Prostate gland (tissue), 2 donors: ENCODE data around the gene AQP12B. TPM values are rescaled to one million over a fixed set of nuclear protein-coding genes. Genes with fewer than 3 reads are reported as not detected.

Source experiments
- DNase-seq: peaks from one replicate; pipeline ENCODE4 v3.0.0-alpha.2; 2019; ENCODE audit warnings: low spot score
- H3K27ac ChIP-seq, 2 donors: fragments of 200-600 bp; sonication (generic); 2 replicates each; pipeline ENCODE4 v1.5.1; 2017 to 2019
- H3K27me3 ChIP-seq: fragments of 200-600 bp; sonication (generic); replicated peaks from 2 replicates; pipeline ENCODE4 v1.5.1; 2019; ENCODE audit not compliant: insufficient read depth
- H3K36me3 ChIP-seq, 2 donors: fragments of 200-600 bp; sonication (generic); 1 replicate in 1 of 2; 2 replicates in 1 of 2; pipeline versions ENCODE4 v1.5.1 to v1.8.1; 2017 to 2019
- H3K4me1 ChIP-seq: fragments of 200-600 bp; sonication (generic); replicated peaks from 2 replicates; pipeline ENCODE4 v1.5.1; 2019
- H3K4me3 ChIP-seq, 2 donors: fragments of 200-600 bp; sonication (generic); 2 replicates each; pipeline ENCODE4 v1.5.1; 2017 to 2019
- H3K9me3 ChIP-seq: fragments of 200-600 bp; sonication (generic); 2 replicates; pipeline ENCODE4 v1.5.1; 2017
- CTCF ChIP-seq, 4 experiments: fragments of 200-600 bp in 2 of 4; fragments of 450-650 bp in 2 of 4; sonication (generic) in 2 of 4; IDR thresholded peaks; 1 replicate in 3 of 4; 2 replicates in 1 of 4; pipeline ENCODE4 v1.5.1; 2016 to 2019; ENCODE audit warnings: antibody characterized with exemption in 4 of 4, mild to moderate bottlenecking in 2 of 4, moderate library complexity in 2 of 4
- POLR2A ChIP-seq: fragments of 450-650 bp; IDR thresholded peaks from one replicate; pipeline ENCODE4 v1.6.1; 2016; ENCODE audit warnings: antibody characterized with exemption, mild to moderate bottlenecking
- POLR2AphosphoS5 ChIP-seq: sonication (generic); formaldehyde crosslinking; IDR thresholded peaks from one replicate; pipeline ENCODE4 v1.6.1; 2017; ENCODE audit warnings: antibody characterized with exemption
- WGBS: methylation state at CpG from one replicate; pipeline ENCODE4 v1.1.5; 2018; 5-methylcytosine and 5-hydroxymethylcytosine counted together
- intact Hi-C: fragments of 100-400 bp; cut with DNase I; formaldehyde crosslinking; loops from one replicate; pipeline ENCODE4 v1.14.2; 2022
- total RNA-seq, 2 donors: library from RNA; depleted of rRNA; stranded (reverse); fragments of >200 nt; gene quantifications; one replicate each; pipeline ENCODE4 v1.1.0, GENCODE V29; 2016

AQP12B gene
- total RNA-seq, 2 donors from 2014 or later: not detected

DNA sequence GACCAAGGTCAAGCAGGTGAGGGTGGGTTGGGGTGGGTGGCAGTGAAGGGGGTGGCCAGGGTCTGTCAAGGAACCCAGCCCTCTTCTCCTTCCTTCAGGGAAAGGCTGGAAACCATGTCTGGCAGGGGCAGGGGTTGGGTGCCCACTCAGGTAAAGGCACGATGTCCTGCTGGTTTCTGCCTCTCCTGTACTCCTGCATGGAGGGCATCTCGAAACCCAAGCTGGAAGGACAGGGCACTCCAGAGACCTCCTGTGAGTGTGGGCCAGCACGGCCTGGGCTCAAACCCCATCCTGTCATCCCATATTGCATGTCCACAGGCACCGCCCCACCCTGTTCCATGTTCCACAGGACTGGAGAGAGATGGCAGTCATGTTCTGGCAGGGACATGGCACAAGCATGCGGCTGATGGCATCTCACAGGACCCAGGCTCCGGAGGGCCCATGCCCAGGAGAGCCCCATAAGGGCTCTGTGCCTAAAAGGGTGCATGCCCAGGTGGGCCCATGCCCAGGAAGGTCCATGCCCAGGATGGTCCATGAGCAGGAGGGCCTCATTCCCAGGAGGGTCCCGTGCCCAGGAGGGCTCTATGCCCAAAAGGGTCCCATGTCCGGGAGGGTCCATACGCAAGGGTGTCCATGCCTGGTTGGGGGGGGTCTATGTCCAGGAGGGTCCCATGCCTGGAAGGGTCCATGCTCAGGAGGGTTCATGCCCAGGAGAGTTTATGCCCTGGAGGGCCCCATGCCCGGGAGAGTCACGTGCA, 51.0 kb downstream of the AQP12B start:
- H3K27me3 ChIP-seq: no peaks in the 10 kb centered on the region
- H3K9me3 ChIP-seq: no peaks in the 10 kb centered on the region
- TF ChIP-seq POLR2AphosphoS5 (no peak), CTCF (IDR thresholded peaks at IDR 0.05) (no peak), POLR2A (no peak)
- 90% methylated on average over 11 of the region's 11 CpGs for WGBS
- intact Hi-C loops: no loop called here
- no peaks in the 10 kb centered on the region for H3K36me3 ChIP-seq
- H3K4me3 ChIP-seq: no peak overlapping the region
- no peak for DNase-seq
- H3K27ac ChIP-seq: no peak overlapping the region
- no peaks in the 10 kb centered on the region for H3K4me1 ChIP-seq

DNA sequence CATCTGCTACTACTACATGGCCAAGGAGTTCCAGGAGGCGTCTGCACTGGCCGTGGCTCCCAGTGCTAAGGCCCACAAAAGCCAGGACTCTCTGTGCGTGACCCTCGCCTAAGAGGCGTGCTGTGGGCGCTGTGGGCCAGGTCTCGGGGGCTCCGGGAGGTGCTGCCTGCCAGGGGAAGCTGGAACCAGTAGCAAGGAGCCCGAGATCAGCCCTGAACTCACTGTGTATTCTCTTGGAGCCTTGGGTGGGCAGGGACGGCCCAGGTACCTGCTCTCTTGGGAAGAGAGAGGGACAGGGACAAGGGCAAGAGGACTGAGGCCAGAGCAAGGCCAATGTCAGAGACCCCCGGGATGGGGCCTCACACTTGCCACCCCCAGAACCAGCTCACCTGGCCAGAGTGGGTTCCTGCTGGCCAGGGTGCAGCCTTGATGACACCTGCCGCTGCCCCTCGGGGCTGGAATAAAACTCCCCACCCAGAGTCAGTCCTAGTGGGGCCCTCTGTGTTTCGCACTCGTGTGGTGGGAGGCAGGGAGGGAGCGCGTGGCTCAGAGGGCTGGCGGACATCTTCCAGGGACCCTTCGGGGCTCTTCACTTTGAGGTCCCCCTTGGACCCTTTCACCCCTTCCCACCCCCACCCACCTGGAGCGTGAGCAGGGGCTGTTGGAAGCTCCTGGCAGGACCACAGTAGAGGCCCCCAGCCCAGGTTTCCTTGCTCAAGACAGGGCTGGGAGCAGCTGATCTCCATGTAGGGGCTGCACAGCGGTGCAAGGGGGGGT, 51.7 kb downstream of the AQP12B start:
- no peaks in the 10 kb centered on the region for H3K36me3 ChIP-seq
- H3K4me3 ChIP-seq: no peak overlapping the region
- TF ChIP-seq CTCF (IDR thresholded peaks at IDR 0.05) (no peak), POLR2AphosphoS5 (no peak), POLR2A (no peak)
- no peaks in the 10 kb centered on the region for H3K4me1 ChIP-seq
- H3K9me3 ChIP-seq: no peaks in the 10 kb centered on the region
- WGBS: 96% methylated on average over 21 of the region's 21 CpGs
- no peak overlapping the region for H3K27ac ChIP-seq
- H3K27me3 ChIP-seq: no peaks in the 10 kb centered on the region
- no peak for DNase-seq
- intact Hi-C loops: no loop called here

GRCh38 chr2:240629968-240630770, 52.5 kb downstream of the AQP12B start:
- no peaks in the 10 kb centered on the region for H3K36me3 ChIP-seq
- no peak overlapping the region for H3K4me3 ChIP-seq
- intact Hi-C loops: no loop called here
- no peaks in the 10 kb centered on the region for H3K27me3 ChIP-seq
- H3K27ac ChIP-seq: no peak overlapping the region
- no peak for TF ChIP-seq CTCF (IDR thresholded peaks at IDR 0.05)
- no peak for TF ChIP-seq POLR2AphosphoS5
- no peak for TF ChIP-seq POLR2A
- no peaks in the 10 kb centered on the region for H3K4me1 ChIP-seq
- no peaks in the 10 kb centered on the region for H3K9me3 ChIP-seq
- 93% methylated on average over 44 of the region's 50 CpGs for WGBS
- DNase-seq: no peak

DNA sequence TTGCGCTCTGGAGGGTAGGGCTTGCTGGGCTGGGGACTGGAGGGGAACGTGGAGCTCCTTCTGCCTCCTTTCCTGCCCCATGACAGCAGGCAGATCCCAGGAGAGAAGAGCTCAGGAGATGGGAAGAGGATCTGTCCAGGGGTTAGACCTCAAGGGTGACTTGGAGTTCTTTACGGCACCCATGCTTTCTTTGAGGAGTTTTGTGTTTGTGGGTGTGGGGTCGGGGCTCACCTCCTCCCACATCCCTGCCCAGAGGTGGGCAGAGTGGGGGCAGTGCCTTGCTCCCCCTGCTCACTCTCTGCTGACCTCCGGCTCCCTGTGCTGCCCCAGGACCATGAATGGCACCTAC, 53.1 kb downstream of the AQP12B start:
- DNase-seq: no peak
- H3K9me3 ChIP-seq: no peaks in the 10 kb centered on the region
- TF ChIP-seq POLR2AphosphoS5 (no peak), CTCF (IDR thresholded peaks at IDR 0.05) (no peak), POLR2A (no peak)
- no peak overlapping the region for H3K27ac ChIP-seq
- 77% methylated on average over 5 of the region's 5 CpGs for WGBS
- H3K36me3 ChIP-seq: no peaks in the 10 kb centered on the region
- intact Hi-C loops: no loop called here
- H3K27me3 ChIP-seq: no peaks in the 10 kb centered on the region
- H3K4me1 ChIP-seq: no peaks in the 10 kb centered on the region
- H3K4me3 ChIP-seq: no peak overlapping the region
